Mononuclear cell (primary cell): ENCODE results near the gene ARMC8. TPM values are rescaled to one million over a fixed set of nuclear protein-coding genes. Genes with fewer than 3 reads are reported as not detected.

ENCODE experiments used
- H3K27me3 ChIP-seq: 2 replicates; pipeline ENCODE4 v1.6.0; 2011; ENCODE audit warnings: low read length, control low read depth; ENCODE audit not compliant: insufficient read depth
- H3K4me1 ChIP-seq: 2 replicates; pipeline ENCODE4 v1.5.1; 2011; ENCODE audit warnings: mild to moderate bottlenecking, low read length, control low read depth; ENCODE audit not compliant: insufficient read depth
- H3K4me3 ChIP-seq: 2 replicates; pipeline ENCODE4 v1.5.1; 2011; ENCODE audit warnings: mild to moderate bottlenecking, low read length, moderate library complexity
- H3K9me3 ChIP-seq: 2 replicates; pipeline ENCODE4 v1.5.1; 2011; ENCODE audit warnings: low read depth, mild to moderate bottlenecking, control low read depth, low read length
- total RNA-seq: library from RNA; depleted of rRNA; stranded (reverse); fragments of >200 nt; gene quantifications from one replicate; pipeline ENCODE4 v1.2.3, GENCODE V29; 2012

ARMC8 gene
- total RNA-seq, 1 donor, result 147 TPM

DNA sequence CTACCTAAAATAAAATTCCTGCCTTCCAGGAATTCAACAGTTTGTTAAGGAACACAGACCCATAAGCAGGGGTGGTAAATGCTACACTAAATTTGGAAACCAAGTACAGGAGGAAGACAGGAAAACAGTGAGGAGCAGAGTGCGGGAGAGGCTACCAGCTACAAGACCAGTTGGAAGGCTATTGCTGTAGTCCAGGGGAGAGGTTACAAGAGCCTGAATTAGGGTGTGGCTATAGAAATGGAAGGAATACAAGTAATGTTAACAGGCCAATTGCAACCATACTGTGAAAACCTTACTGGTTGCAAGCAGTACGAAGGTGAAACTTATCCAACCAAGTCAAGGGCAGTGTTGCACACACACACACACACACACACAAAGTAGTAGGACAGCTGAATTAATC is 880 bp upstream of the ARMC8 start:
- H3K4me1 ChIP-seq, result peaks cover 18% of the 10 kb centered on the region
- no peak overlapping the region for H3K4me3 ChIP-seq
- peaks cover 7% of the 10 kb centered on the region for H3K27me3 ChIP-seq
- H3K9me3 ChIP-seq, result no peaks in the 10 kb centered on the region

DNA sequence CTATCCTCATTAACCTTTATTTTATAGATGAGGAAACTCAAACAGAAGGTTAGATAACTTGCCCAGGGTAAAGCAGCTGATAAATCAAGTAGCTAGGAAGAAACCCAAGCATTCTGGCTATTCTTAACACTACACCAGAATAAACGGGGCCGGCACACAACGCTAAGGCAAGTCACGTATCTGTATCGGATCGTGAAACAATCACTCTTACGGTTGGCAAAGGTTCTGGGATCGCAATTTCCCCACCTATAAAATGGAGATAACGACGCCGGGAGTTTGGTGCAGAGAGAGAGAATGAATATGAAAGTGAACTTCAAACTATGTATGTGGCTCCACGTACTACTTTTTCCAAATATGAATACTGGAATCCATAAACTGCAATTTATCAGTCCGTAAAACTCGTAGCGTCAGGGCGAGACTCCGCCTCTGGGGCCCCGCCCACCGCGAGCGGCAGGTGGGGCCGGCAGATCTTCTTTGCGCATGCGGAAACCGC is 252 bp upstream of the ARMC8 start:
- Histone ChIP-seq H3K9me3 (no peaks in the 10 kb centered on the region), H3K4me3 (peak overlapping the region; percentile 95), H3K4me1 (peaks cover 18% of the 10 kb centered on the region), H3K27me3 (peaks cover 7% of the 10 kb centered on the region)

DNA sequence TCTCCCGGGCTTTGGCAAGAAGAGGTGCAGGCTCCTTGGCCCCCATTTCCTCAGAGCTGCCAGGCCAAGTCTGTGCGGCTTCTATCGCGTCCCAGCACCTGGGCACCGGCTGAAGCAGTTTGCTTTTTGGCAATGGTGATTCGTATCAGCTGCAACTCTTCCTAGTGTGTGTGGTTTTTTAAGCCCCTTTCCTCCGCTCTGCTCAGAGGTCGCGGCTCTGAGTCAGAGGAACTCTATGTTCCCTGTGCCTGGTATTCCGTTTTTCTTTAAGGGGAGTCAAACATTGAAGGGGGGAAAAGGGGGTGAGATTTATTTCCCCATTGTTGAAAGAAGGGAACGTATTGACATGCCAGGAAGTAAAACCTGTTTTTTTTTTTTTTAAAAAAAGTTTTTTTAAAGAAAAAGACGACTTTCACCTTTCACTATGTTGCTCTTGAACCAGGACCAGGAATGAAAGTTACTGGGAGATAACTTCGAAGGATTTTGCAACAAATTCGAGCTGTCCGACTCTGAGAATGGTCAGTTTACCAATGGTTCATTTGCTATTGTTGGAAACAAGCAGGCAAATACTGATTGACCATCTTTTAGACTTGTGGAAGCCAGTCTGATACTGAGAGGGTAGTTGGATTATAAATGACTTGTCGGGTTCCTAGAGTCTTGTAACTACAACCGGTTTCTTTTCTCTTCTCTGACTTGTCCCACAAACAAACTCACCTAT is 1.1 kb downstream of the ARMC8 start:
- Histone ChIP-seq H3K4me3 (peak overlapping the region; percentile 95), H3K4me1 (peaks cover 18% of the 10 kb centered on the region), H3K27me3 (peaks cover 7% of the 10 kb centered on the region), H3K9me3 (no peaks in the 10 kb centered on the region)

DNA sequence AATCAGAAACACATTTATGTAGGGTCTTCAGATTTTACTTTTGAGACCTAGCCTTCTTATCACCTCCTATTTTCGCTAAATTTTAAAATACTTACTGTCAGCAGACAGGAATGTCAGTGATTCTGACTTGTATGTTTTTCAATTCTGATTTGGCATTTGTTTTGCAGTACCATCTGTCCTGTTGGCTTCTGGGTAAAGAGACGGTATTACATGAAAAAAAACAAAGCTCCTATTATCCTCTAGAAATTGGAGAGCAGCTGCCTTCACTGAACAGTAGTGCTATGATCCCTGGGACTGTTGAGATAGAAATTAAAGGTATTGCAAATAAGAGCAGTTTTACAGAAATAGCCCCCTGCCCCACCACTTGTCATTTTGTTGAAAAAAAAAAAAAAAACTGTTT is 8.4 kb downstream of the ARMC8 start:
- Histone ChIP-seq H3K4me1 (peaks cover 7% of the 10 kb centered on the region), H3K4me3 (no peak overlapping the region), H3K27me3 (no peaks in the 10 kb centered on the region), H3K9me3 (no peaks in the 10 kb centered on the region)

DNA sequence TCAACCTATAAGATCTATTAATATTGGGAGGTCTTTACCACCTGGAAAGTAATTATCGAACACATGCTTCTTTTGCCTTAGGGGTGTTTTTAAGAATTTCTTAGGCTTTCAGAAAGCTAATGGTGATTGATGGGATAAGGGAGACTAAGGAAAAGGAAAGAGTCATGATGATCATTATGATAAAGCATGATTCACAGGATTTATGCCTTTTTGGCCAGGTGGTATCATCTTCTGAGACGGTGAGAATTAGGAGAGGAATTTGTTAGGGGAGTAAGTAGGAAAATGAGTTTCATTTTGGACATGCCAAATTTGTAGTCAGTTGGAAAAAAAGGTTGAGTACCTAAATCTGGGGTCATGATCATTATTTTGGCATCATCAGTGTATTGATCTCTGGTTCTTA is 8.9 kb downstream of the ARMC8 start:
- no peaks in the 10 kb centered on the region for H3K27me3 ChIP-seq
- peaks cover 11% of the 10 kb centered on the region for H3K4me1 ChIP-seq
- H3K9me3 ChIP-seq, result no peaks in the 10 kb centered on the region
- H3K4me3 ChIP-seq, result no peak overlapping the region

DNA sequence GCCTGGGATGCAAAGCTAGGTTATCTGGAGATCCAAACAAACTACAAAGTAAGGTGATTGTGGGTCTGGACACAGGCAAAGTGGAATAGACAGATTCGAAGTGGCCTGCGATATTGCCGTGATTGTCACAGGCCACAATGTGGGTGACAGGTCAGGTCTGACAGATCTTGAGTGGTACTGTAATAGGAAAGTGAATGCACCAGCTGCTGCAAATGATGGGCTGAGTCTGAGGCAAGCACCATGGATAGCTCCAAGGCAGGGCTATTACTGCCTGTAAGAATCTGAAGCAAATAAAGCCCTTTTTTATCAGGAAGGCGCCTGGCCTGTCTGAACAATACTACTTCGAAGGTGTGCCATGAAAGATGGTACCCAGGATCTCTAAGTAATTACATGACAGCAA is 10.0 kb downstream of the ARMC8 start:
- Histone ChIP-seq H3K4me3 (no peak overlapping the region), H3K27me3 (no peaks in the 10 kb centered on the region), H3K9me3 (no peaks in the 10 kb centered on the region), H3K4me1 (peaks cover 11% of the 10 kb centered on the region)

DNA sequence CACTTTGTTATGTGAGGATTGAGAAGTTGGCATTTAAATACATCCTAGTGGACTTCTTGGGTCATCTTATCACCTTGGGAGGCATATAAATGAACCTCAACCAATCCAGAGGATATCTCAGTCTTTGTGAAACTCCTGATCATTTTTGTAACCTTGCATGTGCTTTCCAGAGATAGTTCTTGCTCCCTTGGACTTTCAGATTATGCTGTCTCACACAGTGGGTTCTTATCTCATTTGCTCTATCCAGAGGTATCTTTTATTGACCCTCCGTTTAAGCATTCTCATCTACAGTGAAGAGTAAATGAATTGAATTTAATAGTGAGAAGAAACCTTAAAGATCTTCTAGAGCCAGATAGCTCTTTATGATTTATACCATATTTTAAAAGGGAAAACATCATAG is 10.4 kb downstream of the ARMC8 start:
- H3K27me3 ChIP-seq, result no peaks in the 10 kb centered on the region
- H3K4me3 ChIP-seq, result no peak overlapping the region
- H3K4me1 ChIP-seq, result peaks cover 11% of the 10 kb centered on the region
- H3K9me3 ChIP-seq, result no peaks in the 10 kb centered on the region

DNA sequence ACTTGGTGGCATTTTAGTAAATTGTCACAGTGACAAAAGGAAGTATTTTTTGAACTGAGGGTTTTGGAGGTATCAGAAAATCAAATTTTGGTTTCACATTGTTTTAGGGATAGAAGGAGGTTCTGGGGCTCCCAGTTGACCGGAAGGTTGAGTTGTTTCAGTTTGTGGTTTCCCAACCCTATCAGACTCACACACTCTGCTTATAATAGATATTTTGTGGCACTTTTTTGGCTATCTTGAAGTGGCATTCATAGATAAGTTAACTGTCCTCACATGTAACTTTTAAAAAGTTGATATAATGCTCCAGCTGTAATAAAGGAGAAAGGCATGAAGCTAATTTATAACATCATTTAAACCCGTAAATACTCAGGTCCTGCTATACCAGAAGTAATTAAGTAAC is 12.8 kb downstream of the ARMC8 start:
- Histone ChIP-seq H3K4me1 (peaks cover 26% of the 10 kb centered on the region), H3K27me3 (no peaks in the 10 kb centered on the region), H3K9me3 (no peaks in the 10 kb centered on the region), H3K4me3 (no peak overlapping the region)

DNA sequence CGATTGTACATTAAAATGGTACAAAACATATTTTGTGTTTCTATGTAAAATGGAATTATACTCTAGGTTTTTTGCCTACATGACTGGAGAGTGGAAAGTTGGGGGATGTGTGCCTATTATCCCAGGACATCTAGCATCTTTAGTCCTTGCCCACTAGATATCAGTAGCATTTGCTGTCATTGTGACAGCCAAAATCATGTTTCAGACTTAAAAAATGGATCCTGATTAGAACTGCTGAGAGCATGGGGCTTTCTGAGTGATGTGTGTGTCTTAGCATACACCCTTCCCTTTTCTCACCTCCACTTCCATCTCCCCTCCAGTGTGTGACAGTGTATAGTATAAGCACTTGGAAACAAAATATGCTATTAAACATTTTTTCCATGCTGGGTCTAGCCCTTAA is 13.3 kb downstream of the ARMC8 start:
- Histone ChIP-seq H3K9me3 (no peaks in the 10 kb centered on the region), H3K27me3 (no peaks in the 10 kb centered on the region), H3K4me3 (no peak overlapping the region), H3K4me1 (peaks cover 26% of the 10 kb centered on the region)

DNA sequence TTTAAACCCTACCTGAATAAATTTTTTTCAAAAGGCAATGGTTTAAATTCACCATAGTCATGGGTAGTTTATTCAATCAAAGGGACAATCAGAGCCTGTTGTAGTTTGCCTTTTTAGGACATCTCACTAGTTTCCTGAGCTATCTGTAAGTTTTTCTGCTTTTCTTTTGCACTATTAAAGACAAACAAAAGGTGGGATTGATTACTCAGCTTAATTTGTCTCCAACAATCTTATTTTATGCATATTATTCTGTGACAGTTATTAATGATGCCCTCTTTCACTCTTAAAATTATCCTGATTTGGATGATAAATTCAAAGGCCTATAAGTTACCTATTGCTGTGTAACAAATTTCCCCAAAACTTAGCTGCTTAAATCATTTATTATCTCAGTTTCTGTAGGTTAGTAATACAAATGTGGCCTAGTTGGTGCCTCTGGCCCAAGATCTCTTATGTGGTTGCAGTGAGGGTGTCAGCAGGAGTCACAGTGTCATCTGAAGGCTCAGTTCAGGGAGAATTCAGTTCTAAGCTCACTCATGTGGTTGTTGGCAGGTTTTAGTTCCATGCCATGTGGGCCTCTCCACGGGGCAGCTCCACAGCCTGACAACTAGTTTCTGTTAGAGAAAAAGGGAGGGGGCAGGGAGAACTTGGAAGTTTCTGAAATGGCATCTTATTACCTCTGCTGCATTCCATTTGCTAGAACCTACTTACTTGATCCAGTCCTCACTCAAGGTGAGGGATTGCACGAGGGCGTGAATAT is 16.0 kb downstream of the ARMC8 start:
- peaks cover 26% of the 10 kb centered on the region for H3K4me1 ChIP-seq
- no peaks in the 10 kb centered on the region for H3K9me3 ChIP-seq
- H3K4me3 ChIP-seq, result no peak overlapping the region
- H3K27me3 ChIP-seq, result no peaks in the 10 kb centered on the region

DNA sequence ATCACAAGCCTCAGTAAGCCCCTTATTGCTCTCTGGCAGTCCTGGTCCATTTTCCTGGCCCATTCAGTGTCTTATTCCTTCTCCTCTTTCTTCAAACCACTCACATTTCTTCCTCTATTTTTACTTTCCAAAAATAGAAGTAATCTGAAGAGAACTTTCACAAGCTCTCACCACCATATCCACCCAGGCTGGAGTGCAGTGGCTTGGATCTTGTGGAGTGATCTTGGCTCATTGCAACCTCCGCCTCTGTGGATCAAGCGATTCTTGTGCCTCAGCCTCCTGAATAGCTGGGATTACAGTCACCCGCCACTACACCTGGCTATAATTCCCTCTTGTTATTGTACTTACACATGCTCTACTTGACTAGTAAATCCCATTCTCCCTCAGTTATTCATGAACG is 16.8 kb downstream of the ARMC8 start:
- Histone ChIP-seq H3K4me1 (peaks cover 26% of the 10 kb centered on the region), H3K27me3 (no peaks in the 10 kb centered on the region), H3K4me3 (no peak overlapping the region), H3K9me3 (no peaks in the 10 kb centered on the region)

DNA sequence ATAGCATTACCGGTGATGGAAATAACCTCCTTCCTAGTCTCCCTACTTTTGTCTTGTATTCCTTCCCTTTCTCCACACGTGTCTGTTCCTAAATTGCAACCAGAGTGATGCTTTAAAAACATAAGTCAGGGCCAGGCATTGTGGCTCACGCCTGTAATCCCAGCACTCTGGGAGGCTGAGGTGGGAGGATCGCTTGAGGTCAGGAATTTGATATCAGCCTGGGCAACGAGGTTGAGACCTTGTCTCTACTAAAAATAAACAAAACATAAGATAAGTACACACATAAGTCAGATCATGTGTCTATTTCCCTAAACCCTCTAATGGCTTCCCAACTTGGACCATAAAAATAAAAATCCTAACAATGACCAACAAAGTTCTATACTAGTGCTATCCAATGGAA is 18.4 kb downstream of the ARMC8 start:
- no peaks in the 10 kb centered on the region for H3K9me3 ChIP-seq
- peaks cover 19% of the 10 kb centered on the region for H3K4me1 ChIP-seq
- no peak overlapping the region for H3K4me3 ChIP-seq
- H3K27me3 ChIP-seq, result no peaks in the 10 kb centered on the region

DNA sequence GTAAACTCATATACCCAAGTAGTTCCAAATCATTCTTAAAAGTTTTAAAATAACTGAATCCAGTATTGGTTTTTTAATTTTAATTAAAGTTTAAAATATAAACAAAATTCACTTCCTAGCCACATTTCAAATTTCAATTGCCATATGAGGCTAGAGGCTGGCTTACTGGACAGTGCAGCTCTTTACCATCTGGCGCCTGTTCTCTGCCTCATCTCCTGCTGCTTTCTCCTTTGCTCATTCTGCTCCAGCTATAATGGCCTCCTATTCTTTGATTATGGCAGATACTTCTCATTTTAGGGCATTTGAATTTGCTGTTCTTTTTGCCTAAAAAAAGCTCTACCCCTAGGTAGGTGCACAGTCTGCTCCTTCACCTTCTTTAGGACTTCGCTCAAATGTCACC is 19.1 kb downstream of the ARMC8 start:
- H3K27me3 ChIP-seq, result no peaks in the 10 kb centered on the region
- peaks cover 15% of the 10 kb centered on the region for H3K4me1 ChIP-seq
- no peak overlapping the region for H3K4me3 ChIP-seq
- H3K9me3 ChIP-seq, result no peaks in the 10 kb centered on the region

DNA sequence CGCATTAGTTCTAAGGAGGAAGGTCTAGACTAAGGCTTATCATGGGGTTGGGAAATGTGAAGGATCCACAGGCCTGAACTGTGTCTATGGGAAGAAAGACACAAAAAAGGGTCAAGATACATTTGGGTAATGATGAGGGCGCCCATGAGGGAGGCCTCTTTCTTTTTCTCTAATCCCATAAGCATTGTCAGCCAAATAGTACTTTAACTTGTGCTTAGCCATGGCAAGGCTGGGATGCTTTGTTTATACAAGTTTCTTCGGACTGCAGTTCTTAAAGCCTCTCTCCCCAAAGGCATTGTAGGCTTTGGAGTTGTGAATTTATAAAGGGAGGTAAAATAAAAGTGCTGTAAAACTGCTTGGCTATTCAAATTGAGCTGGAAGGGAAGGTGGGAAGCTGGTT is 23.4 kb downstream of the ARMC8 start:
- Histone ChIP-seq H3K4me1 (peaks cover 6% of the 10 kb centered on the region), H3K4me3 (no peak overlapping the region), H3K27me3 (no peaks in the 10 kb centered on the region), H3K9me3 (no peaks in the 10 kb centered on the region)

DNA sequence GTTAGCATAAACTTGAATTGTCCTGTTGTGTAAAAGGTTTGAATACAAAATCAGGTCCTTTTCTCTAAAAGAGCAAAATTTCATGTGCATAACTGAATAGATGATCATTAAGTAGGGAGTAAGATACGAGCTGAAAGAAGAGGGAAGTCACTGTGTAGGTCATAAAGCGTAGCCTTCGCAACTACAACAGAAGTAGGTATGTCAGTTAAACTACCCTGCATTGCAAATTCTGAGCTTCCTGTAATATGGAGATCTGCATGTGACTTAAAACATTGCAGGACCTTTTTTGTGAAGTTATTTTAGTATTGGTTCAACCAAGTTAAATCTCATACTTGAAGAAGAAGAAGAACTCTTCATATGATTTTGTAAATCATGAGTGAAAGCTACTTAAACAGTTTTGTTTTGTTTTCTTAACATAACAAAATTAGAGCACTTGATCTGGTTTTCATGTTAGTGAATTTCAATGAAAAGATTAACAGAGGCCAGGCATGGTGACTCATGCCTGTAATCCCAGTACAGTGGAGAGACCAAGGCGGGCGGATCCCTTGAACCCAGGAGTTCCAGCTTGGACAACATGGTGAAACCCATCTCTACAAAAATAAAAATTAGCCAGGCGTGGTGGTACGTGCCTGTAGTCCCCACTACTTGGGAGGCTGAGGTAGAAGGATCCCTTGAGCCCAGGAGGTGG is 26.4 kb downstream of the ARMC8 start:
- Histone ChIP-seq H3K4me3 (no peak overlapping the region), H3K27me3 (no peaks in the 10 kb centered on the region), H3K9me3 (no peaks in the 10 kb centered on the region), H3K4me1 (peaks cover 6% of the 10 kb centered on the region)
